RWPE2 (cell line): ENCODE measurements around the gene TOMM70.

Experiments
- ATAC-seq: fragments of 200-7000 bp; cut with Tn5 transposase; 3 replicates; pipeline ENCODE4 v1.9.1; 2021; ENCODE audit warnings: low read depth
- DNase-seq: peaks from one replicate; pipeline ENCODE4 v3.0.0-alpha.2; 2020; ENCODE audit warnings: low spot score
- H3K27ac ChIP-seq: fragments of 450-650 bp; 2 replicates; pipeline ENCODE4 v1.5.1; 2017; ENCODE audit warnings: mild to moderate bottlenecking; ENCODE audit not compliant: poor library complexity, severe bottlenecking
- H3K27me3 ChIP-seq: fragments of 250-450 bp; sonication (Bioruptor Pico); 2 replicates; pipeline ENCODE4 v1.5.1; 2021; ENCODE audit warnings: mild to moderate bottlenecking, moderate library complexity; ENCODE audit not compliant: insufficient read depth, poor library complexity, severe bottlenecking
- H3K36me3 ChIP-seq: fragments of 250-450 bp; sonication (Bioruptor Pico); 2 replicates; pipeline ENCODE4 v1.5.1; 2020; ENCODE audit warnings: low read depth, mild to moderate bottlenecking, moderate library complexity
- H3K4me1 ChIP-seq: fragments of 250-450 bp; sonication (Bioruptor Pico); 2 replicates; pipeline ENCODE4 v1.5.1; 2021; ENCODE audit warnings: mild to moderate bottlenecking, moderate library complexity; ENCODE audit not compliant: insufficient read depth, poor library complexity, severe bottlenecking
- H3K4me3 ChIP-seq: fragments of 250-450 bp; sonication (Bioruptor Pico); 2 replicates; pipeline ENCODE4 v1.5.1; 2021; ENCODE audit warnings: mild to moderate bottlenecking, moderate library complexity; ENCODE audit not compliant: severe bottlenecking
- H3K9me3 ChIP-seq: fragments of 250-450 bp; sonication (Bioruptor Pico); 2 replicates; pipeline ENCODE4 v1.5.1; 2021; ENCODE audit warnings: mild to moderate bottlenecking, moderate library complexity; ENCODE audit not compliant: severe bottlenecking
- CTCF ChIP-seq: fragments of 450-650 bp; IDR thresholded peaks from one replicate; pipeline ENCODE4 v1.5.1; 2017; ENCODE audit warnings: mild to moderate bottlenecking, moderate library complexity; ENCODE audit not compliant: poor library complexity, severe bottlenecking

Gene TOMM70

GRCh38 chr3:100386437-100387074 is 14.3 kb downstream of the TOMM70 start:
- peaks cover 69% of the 10 kb centered on the region for H3K36me3 ChIP-seq
- no peak for TF ChIP-seq CTCF
- no peak overlapping the region for H3K27ac ChIP-seq

DNA sequence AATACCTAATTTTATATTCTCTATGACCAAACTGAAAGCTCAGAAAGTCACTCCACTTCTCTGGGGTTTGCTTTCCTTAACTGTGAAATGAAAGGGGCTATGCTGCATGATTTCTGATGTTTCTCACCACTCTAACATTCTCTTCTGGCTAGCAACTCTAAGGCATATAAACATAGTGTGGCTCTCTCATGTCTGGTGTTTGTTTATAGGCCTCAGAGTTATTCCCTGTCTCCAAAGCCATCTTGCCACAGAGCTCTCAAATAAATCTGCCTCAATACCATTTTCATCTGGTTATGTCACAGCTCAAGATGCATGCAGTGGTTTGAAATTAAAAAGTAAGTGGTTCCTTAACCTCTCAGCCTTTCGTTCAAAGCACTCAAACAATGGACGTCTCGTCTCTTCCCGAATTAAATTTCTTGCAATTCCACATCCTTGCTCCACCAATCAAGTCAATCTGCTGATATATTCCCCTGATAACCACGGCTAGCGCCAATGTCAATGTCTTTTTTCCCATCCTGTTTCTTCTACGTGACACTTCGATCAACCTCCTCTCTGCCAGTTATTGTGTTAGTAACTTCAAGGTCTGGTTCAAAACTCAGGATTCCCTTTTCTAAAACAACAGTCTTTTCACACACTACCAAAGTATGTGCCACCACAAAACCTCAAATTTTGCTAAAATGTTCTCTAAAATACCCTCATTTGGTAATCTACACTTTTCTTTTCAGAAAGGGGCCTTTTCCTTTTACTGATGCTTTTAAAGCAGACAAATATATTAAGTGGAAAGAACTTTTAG is 16.0 kb downstream of the TOMM70 start:
- ATAC-seq = no peak
- Histone ChIP-seq H3K27ac (no peak overlapping the region), H3K4me1 (peaks cover 8% of the 10 kb centered on the region), H3K27me3 (no peaks in the 10 kb centered on the region), H3K4me3 (no peak overlapping the region), H3K36me3 (peaks cover 80% of the 10 kb centered on the region), H3K9me3 (peaks cover 9% of the 10 kb centered on the region)
- no peak for TF ChIP-seq CTCF
- no peak for DNase-seq

More at GRCh38 chr3:100386437-100387074, 14.3 kb downstream of the TOMM70 start:
- no peak for ATAC-seq
- H3K4me3 ChIP-seq = no peak overlapping the region
- no peak for DNase-seq
- peaks cover 9% of the 10 kb centered on the region for H3K9me3 ChIP-seq
- H3K27me3 ChIP-seq = no peaks in the 10 kb centered on the region
- H3K4me1 ChIP-seq = peaks cover 8% of the 10 kb centered on the region

GRCh38 chr3:100376301-100376700 is 24.6 kb downstream of the TOMM70 start:
- H3K9me3 ChIP-seq = no peaks in the 10 kb centered on the region
- ATAC-seq = no peak
- no peaks in the 10 kb centered on the region for H3K4me1 ChIP-seq
- no peak overlapping the region for H3K4me3 ChIP-seq
- no peak for DNase-seq
- H3K36me3 ChIP-seq = peaks cover 85% of the 10 kb centered on the region
- H3K27me3 ChIP-seq = no peaks in the 10 kb centered on the region
- H3K27ac ChIP-seq = no peak overlapping the region
- TF ChIP-seq CTCF = no peak

GRCh38 chr3:100374521-100374920 is 26.4 kb downstream of the TOMM70 start:
- no peak for ATAC-seq
- DNase-seq = no peak
- H3K36me3 ChIP-seq = peaks cover 88% of the 10 kb centered on the region

More at GRCh38 chr3:100374521-100374920, 26.4 kb downstream of the TOMM70 start:
- H3K27me3 ChIP-seq = no peaks in the 10 kb centered on the region
- H3K27ac ChIP-seq = no peak overlapping the region
- no peak overlapping the region for H3K4me3 ChIP-seq
- no peaks in the 10 kb centered on the region for H3K9me3 ChIP-seq
- TF ChIP-seq CTCF = no peak
- no peaks in the 10 kb centered on the region for H3K4me1 ChIP-seq
